GM20000 (cell line): ENCODE data around the gene PHLPP1.

Source experiments
- DNase-seq: peaks from one replicate; pipeline ENCODE4 v3.0.0; 2012; ENCODE audit warnings: low spot score
- TF ChIP-seq, protein P1 (sequence below): IDR thresholded peaks from 2 replicates; pipeline ENCODE4 v1.5.1; 2012; ENCODE audit warnings: mild to moderate bottlenecking, control low read depth; ENCODE audit errors: extremely low read depth, missing control alignments

The PHLPP1 gene

DNA sequence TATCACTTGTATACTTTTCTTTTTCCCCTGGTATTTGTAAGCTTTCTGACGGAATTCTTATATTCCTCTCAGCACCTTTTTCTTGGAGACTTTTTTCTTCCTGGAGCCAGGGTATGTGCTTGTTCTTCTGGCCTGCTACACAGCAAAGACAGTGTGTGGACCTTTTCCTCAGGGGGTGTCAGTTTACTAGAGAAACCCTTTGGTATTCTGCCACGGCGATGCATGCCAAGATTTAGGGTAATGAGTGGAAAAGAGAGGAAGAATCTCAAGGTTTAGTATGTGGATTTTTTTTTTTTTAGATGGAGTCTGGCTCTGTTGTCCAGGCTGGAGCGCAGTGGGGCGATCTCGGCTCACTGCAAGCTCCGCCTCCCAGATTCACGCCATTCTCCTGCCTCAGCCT lies 152.2 kb downstream of the PHLPP1 start:
- DNase-seq: no peak
- TF ChIP-seq, protein P1, sequence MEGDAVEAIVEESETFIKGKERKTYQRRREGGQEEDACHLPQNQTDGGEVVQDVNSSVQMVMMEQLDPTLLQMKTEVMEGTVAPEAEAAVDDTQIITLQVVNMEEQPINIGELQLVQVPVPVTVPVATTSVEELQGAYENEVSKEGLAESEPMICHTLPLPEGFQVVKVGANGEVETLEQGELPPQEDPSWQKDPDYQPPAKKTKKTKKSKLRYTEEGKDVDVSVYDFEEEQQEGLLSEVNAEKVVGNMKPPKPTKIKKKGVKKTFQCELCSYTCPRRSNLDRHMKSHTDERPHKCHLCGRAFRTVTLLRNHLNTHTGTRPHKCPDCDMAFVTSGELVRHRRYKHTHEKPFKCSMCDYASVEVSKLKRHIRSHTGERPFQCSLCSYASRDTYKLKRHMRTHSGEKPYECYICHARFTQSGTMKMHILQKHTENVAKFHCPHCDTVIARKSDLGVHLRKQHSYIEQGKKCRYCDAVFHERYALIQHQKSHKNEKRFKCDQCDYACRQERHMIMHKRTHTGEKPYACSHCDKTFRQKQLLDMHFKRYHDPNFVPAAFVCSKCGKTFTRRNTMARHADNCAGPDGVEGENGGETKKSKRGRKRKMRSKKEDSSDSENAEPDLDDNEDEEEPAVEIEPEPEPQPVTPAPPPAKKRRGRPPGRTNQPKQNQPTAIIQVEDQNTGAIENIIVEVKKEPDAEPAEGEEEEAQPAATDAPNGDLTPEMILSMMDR: no peak

DNA sequence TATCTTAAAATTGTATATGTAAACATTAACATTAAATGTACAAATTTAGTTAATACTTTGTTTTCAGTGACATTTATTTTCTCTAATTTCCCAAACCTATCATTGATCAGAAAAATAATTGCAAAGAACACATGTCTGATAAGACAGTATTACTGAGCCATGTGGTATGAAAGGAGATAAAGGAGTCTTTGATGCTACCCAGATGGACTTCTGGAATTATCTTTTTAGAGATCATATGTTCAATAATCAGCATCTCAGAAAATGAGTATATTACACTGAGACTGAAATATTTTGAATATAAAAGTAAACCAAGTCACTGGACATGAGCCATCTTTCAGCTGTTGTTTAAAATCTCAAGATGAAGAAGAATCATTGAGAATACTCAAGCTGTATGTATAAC lies 153.3 kb downstream of the PHLPP1 start:
- DNase-seq: no peak
- TF ChIP-seq, protein P1: no peak

DNA sequence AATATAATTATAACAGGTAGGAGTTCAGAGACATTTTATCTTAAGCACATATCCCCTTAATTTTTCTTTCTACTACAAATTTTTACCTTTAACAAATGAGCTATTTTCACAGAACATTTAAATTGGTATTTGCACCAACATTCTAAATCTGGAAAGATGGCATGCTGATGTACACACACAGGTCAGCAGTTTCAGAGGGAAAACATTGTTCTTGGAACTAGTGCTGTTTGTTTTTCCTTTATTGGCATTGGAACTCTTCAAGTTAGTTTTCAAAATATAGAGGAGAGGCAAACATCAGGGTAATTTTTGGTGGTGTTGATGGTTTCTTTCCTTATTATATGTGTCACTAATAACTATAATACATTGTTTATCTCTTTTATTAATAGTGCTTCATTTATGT lies 155.3 kb downstream of the PHLPP1 start:
- TF ChIP-seq, protein P1: no peak
- no peak for DNase-seq

DNA sequence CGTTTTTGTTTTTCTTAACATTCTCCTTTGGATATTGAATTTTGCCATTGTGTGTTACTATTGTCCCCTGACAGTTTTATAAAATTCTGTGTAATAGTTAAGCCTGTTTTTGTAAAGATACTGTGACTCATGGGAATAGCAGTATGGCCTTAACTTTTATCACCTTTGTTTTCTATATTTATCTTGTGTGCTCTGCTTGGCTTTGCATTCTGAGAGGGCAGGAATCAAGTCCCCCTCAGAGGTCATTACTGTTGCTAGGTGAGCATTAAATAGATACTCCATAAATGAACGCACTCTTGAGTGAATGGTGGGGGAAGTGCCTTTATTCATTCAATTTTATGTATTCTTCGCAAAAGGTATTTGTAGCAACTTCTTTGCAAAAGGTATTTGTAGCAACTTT lies 160.0 kb downstream of the PHLPP1 start:
- DNase-seq: no peak
- TF ChIP-seq, protein P1: no peak

DNA sequence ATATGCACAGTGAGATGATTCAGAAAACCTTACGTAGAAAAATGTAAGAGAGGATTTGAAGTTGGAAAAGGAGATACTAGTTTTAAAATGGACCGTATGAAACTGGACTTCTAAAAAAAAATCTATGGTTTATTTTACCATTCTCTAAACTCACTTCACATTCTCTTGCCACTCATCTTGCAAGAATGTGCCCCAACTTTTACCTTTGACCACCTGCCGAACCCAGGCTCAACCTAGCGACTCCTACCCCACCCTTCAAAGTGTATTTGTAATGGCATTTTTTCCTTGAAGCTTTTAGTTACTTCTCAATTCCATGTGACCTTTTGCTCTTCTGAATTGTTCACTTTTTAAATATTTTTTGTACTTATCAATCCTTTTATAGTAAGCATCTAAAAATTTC lies 160.8 kb downstream of the PHLPP1 start:
- no peak for DNase-seq
- TF ChIP-seq, protein P1: no peak

DNA sequence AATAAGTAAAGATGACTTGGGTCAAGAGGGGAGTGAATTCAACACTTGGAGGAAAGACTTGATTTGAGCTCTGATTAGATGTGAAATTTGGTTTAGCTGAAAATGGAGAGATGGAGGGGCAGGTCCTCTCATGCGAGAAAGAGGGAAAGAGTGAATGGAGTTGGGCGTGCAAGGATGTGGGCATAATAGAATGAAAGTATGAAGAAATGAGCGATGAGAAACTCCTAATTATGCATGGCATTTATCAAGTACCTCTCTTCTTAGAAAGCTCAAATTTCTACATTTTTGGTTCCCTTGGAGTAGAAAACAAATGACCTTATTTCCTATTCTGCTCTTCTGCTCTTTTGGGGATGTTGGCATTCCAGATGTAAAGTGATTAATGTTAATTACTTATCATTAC lies 161.5 kb downstream of the PHLPP1 start:
- no peak for DNase-seq
- TF ChIP-seq, protein P1: no peak

DNA sequence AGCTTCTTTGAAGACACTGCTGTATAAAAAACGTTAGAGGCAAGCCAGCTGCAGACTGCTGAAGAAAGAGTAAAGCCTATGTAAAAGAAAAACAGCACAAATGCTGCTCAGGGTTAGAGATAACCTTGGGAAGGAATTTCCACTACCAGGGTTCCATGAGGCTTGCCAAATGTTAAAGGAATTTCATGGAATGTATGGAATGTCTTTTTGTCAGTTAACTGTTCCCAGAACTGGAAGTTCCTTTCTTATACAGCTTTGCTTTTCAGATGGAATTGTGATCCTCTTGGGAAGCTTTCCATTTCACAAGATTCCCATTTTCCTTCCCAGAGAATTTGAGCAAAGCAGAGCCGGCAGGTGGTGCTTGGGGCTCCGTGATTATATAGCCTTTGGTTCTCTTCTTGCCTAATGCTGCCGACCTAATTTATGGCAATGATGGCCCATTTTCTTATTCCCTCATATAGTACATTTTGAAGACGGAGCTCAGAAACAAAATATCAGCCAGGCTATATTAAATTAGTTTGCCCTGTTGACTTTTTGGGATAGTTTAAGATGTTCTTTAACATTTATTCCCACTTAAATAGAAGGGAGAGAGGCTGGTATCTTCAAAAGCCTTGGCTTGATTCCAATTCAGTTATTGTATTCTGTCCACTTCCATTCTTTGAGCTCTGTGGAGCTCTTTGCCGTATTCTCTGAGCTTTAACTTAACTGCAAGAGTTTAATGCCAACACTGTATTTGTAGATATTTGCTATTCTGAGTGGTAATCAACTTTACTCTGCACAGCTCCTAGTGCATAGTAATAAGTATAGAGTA lies 162.3 kb downstream of the PHLPP1 start:
- TF ChIP-seq, protein P1: no peak
- DNase-seq: no peak
